Progenitor cell of endocrine pancreas (in vitro differentiated cells): ENCODE results near the gene CDRT4. TPM values are rescaled to one million over a fixed set of nuclear protein-coding genes. Genes with fewer than 3 reads are reported as not detected.

ENCODE experiments used
- DNase-seq: peaks from one replicate; pipeline ENCODE4 v3.0.0; 2021; ENCODE audit warnings: low spot score; ENCODE audit not compliant: unreplicated experiment
- H3K27ac Mint-ChIP-seq: 2 replicates; pipeline ENCODE4 v1.8.0; 2021; ENCODE audit warnings: mild to moderate bottlenecking, moderate library complexity, mixed read lengths
- H3K27me3 Mint-ChIP-seq: 2 replicates; pipeline ENCODE4 v1.8.0; 2021; ENCODE audit warnings: mixed read lengths
- H3K36me3 Mint-ChIP-seq: 2 replicates; pipeline ENCODE4 v1.8.0; 2022; ENCODE audit warnings: mixed read lengths; ENCODE audit not compliant: insufficient read depth
- H3K4me1 Mint-ChIP-seq: 2 replicates; pipeline ENCODE4 v1.8.0; 2021; ENCODE audit warnings: low read depth, mixed read lengths
- H3K4me3 Mint-ChIP-seq: 2 replicates; pipeline ENCODE4 v1.8.0; 2021; ENCODE audit warnings: low read depth, mild to moderate bottlenecking, moderate library complexity, mixed read lengths
- H3K9me3 Mint-ChIP-seq: 2 replicates; pipeline ENCODE4 v1.8.0; 2021; ENCODE audit warnings: low read depth, mixed read lengths
- total RNA-seq: library from RNA; stranded (reverse); gene quantifications from 2 replicates; pipeline ENCODE4 v1.2.1, GENCODE V29; 2021
- TF ChIP-seq, protein P1 (sequence below): fragments of 200-600 bp; sonication (generic); IDR thresholded peaks from one replicate; pipeline ENCODE4 v1.5.0; 2021; ENCODE audit warnings: antibody characterized with exemption, mild to moderate bottlenecking; ENCODE audit not compliant: unreplicated experiment

The CDRT4 gene
- total RNA-seq, 1 donor from 2014 or later = 27.0 TPM

DNA sequence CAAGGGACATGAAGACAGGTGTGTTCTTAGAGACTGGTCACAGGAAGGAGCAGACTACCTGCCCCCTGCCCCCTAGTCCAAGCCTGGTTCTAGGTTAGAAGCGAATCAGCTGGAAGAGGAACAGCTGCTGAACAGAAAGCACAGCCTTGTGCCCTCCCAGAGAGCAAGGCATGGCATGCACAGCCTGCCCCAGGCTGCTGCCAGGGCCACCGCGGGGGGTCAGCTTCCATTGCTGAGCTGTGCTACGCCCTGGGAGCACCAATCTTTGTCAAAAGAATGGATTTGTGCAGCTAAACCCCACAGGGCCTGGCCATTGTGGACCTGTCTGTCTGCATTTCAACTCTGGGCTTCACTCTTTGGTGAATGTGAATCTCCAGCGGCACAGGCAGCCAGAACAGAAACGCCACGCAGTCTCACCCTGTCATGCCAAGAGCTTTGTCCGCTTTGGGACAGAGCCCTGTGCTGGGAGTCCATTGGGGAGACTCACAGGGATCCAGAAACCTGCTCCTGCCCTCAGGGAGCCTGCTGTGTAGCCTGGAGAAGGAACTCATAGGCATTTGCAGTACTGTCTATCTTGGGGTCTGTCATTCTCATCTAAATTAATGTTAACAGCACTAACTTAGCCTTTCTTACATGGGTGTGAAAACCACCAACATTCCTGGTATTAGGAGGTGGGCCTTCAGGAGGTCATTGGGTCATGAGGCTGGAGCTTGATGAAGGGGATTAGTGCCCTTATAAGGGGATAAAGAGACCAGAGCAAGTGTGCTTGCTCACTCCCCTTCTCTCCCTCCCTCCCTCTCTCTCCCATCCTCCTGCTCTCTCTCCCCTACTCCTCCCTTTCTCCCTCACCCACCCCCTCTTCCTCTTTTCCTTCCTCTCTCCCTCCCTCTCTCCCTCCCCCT, 25.6 kb upstream of the CDRT4 start:
- Mint-ChIP-seq H3K27me3 (no peaks in the 10 kb centered on the region), H3K9me3 (no peaks in the 10 kb centered on the region), H3K36me3 (peaks cover 27% of the 10 kb centered on the region), H3K27ac (no peak overlapping the region), H3K4me1 (no peaks in the 10 kb centered on the region), H3K4me3 (no peak overlapping the region)
- DNase-seq = no peak
- TF ChIP-seq, protein P1, sequence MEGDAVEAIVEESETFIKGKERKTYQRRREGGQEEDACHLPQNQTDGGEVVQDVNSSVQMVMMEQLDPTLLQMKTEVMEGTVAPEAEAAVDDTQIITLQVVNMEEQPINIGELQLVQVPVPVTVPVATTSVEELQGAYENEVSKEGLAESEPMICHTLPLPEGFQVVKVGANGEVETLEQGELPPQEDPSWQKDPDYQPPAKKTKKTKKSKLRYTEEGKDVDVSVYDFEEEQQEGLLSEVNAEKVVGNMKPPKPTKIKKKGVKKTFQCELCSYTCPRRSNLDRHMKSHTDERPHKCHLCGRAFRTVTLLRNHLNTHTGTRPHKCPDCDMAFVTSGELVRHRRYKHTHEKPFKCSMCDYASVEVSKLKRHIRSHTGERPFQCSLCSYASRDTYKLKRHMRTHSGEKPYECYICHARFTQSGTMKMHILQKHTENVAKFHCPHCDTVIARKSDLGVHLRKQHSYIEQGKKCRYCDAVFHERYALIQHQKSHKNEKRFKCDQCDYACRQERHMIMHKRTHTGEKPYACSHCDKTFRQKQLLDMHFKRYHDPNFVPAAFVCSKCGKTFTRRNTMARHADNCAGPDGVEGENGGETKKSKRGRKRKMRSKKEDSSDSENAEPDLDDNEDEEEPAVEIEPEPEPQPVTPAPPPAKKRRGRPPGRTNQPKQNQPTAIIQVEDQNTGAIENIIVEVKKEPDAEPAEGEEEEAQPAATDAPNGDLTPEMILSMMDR = no peak

DNA sequence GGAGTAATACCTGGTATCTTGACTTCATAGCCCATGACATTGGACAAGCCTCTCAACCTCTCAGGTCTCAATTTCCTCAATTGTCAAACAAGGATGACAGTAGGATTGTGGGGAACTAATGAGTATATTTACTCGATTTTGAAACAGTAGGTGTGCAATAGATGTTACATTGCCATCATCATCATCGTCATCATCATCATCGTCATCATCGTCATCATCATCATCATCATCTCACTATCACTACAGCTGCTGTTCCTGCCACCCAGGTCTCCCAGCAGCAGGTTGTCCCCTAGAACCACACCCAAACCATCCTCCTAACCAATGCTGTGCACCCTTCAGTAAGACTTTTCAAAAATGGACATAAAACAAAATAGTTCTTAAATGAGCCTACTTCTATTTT, 24.8 kb upstream of the CDRT4 start:
- Mint-ChIP-seq H3K4me1 (no peaks in the 10 kb centered on the region), H3K9me3 (no peaks in the 10 kb centered on the region), H3K27me3 (no peaks in the 10 kb centered on the region), H3K27ac (no peak overlapping the region), H3K4me3 (no peak overlapping the region), H3K36me3 (peaks cover 32% of the 10 kb centered on the region)
- TF ChIP-seq, protein P1 = no peak
- DNase-seq = no peak

DNA sequence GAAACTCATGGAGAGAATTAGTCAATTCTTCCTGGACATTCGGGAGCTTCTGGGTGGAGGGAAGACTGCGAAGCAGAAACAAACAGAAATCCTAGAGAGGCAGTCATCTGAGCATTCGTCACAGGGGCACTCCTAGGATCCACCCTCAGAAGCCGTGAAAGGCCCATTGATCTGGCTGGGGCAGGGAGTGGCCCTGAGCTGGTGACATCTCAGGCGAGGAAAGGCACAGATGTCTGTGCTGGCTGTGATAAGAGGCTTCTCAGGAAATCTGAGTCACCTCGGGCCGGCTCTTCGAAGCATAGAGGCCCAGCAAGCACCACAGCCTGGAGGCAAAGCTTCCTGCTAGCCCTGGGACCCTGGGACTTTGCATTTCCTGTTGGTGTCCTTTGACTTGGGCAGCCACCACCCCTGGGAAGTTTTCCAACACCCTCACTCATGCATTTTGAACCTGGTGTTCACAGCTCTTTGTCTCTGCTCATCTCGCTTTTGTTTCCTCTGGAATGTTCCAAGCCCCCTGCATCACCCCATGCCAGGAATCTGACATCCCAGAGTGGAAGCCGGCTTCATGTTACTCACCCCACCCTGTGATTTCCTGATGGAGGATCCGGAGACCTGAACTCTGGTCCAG, 23.3 kb upstream of the CDRT4 start:
- Mint-ChIP-seq H3K4me1 (no peaks in the 10 kb centered on the region), H3K4me3 (no peak overlapping the region), H3K36me3 (peaks cover 28% of the 10 kb centered on the region), H3K9me3 (no peaks in the 10 kb centered on the region), H3K27ac (no peak overlapping the region), H3K27me3 (no peaks in the 10 kb centered on the region)
- DNase-seq = no peak
- TF ChIP-seq, protein P1 = no peak

DNA sequence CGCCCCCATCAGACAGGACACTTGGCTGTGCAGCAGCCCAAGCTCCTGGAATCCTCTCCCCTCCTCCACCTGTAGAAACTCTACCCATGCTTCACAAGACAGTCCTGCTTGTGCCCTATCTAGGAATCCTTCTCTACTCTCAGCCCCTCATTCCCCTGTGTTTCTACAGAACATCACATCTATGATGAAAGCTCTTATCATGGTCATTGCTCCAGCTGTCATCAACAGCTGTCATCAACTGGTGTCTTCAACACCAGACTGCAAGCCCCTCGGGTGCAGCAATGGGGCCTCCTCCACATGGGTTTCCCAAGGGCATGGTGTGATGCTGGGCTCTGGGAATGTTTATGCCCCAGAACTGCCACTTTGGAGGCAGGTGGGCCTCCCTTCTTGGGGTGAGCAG, 21.1 kb upstream of the CDRT4 start:
- no peaks in the 10 kb centered on the region for H3K9me3 Mint-ChIP-seq
- no peak for DNase-seq
- no peak overlapping the region for H3K27ac Mint-ChIP-seq
- no peaks in the 10 kb centered on the region for H3K27me3 Mint-ChIP-seq
- TF ChIP-seq, protein P1 = no peak
- no peak overlapping the region for H3K4me3 Mint-ChIP-seq
- peaks cover 27% of the 10 kb centered on the region for H3K36me3 Mint-ChIP-seq
- no peaks in the 10 kb centered on the region for H3K4me1 Mint-ChIP-seq

DNA sequence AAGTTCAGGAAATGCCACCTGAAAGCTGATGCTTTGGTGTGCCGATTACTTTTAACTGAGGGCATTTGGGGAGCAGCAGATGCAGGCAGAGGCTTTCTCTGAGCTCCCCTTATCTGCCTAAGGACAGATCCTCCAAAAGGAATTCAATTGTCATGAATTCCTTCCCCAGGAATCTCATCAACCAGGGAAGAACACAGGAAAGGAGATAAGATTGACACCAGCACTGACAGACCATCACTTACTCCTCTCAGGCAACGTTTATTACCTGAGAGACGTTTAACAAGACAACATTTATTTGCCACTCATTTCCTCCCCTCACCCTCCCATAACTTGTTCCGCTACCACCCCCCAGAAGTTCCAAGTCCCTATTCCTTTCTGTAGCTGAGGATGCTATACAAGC, 17.6 kb upstream of the CDRT4 start:
- Mint-ChIP-seq H3K36me3 (peaks cover 25% of the 10 kb centered on the region), H3K27me3 (no peaks in the 10 kb centered on the region), H3K9me3 (no peaks in the 10 kb centered on the region), H3K4me3 (no peak overlapping the region), H3K27ac (no peak overlapping the region), H3K4me1 (no peaks in the 10 kb centered on the region)
- no peak for DNase-seq
- TF ChIP-seq, protein P1 = no peak
